Common myeloid progenitor, CD34-positive (primary cell): ENCODE measurements around the gene IBA57.

Experiments used
- CTCF ChIA-PET: fragments of 350-600 bp; sonication (Branson Sonifier 250); formaldehyde crosslinking; loops from one replicate; lab custom pipeline; 2021; ENCODE audit warnings: antibody characterized with exemption; lab: Charles Lee
- POLR2A ChIA-PET: fragments of 350-600 bp; sonication (Branson Sonifier 250); formaldehyde crosslinking; loops from one replicate; lab custom pipeline; 2021; ENCODE audit warnings: antibody characterized with exemption; lab: Charles Lee
- DNase-seq, 3 donors: peaks; one replicate each; pipeline versions ENCODE4 v3.0.0 to v3.0.0-alpha.2; 2013
- H3K27ac ChIP-seq, 2 experiments: 1 replicate in 1 of 2; 2 replicates in 1 of 2; pipeline ENCODE4 v1.7.0; 2013; ENCODE audit warnings: inconsistent platforms in 2 of 2, low read length in 2 of 2, mild to moderate bottlenecking in 2 of 2, low read depth in 1 of 2, moderate library complexity in 1 of 2; ENCODE audit not compliant: severe bottlenecking in 2 of 2, insufficient read depth in 1 of 2, poor library complexity in 1 of 2
- H3K27me3 ChIP-seq, 5 experiments: replicated peaks in 2 of 5; 1 replicate in 3 of 5; 2 replicates in 2 of 5; pipeline versions ENCODE4 v1.6.1 to v1.7.0; 2013; ENCODE audit warnings: low read length in 4 of 5, mild to moderate bottlenecking in 2 of 5, moderate library complexity in 2 of 5, inconsistent platforms in 1 of 5; ENCODE audit not compliant: insufficient read depth in 5 of 5, control insufficient read depth in 4 of 5
- H3K36me3 ChIP-seq, 4 experiments: 1 replicate in 2 of 4; 2 replicates in 2 of 4; pipeline versions ENCODE4 v1.6.1 to v1.7.0; 2013; ENCODE audit warnings: low read length in 3 of 4, control low read depth in 1 of 4, mild to moderate bottlenecking in 1 of 4; ENCODE audit not compliant: control insufficient read depth in 4 of 4, insufficient read depth in 4 of 4
- H3K4me1 ChIP-seq, 4 experiments: 1 replicate in 3 of 4; 2 replicates in 1 of 4; pipeline versions ENCODE4 v1.6.1 to v1.7.1; 2013; ENCODE audit warnings: low read length in 3 of 4, mild to moderate bottlenecking in 3 of 4, control low read depth in 1 of 4, inconsistent platforms in 1 of 4, moderate library complexity in 1 of 4; ENCODE audit not compliant: control insufficient read depth in 4 of 4, insufficient read depth in 4 of 4; ENCODE audit errors: control extremely low read depth in 1 of 4
- H3K4me3 ChIP-seq, 7 experiments: 1 replicate in 4 of 7; 2 replicates in 3 of 7; pipeline versions ENCODE4 v1.5.1 to v1.7.0; 2013; ENCODE audit warnings: mild to moderate bottlenecking in 7 of 7, low read length in 6 of 7, moderate library complexity in 6 of 7, inconsistent platforms in 2 of 7, low read depth in 2 of 7, control low read depth in 1 of 7; ENCODE audit not compliant: insufficient read depth in 4 of 7, control insufficient read depth in 1 of 7; ENCODE audit errors: extremely low read depth in 1 of 7
- H3K9me3 ChIP-seq, 5 experiments: 1 replicate in 4 of 5; 2 replicates in 1 of 5; pipeline versions ENCODE4 v1.6.1 to v1.7.1; 2013; ENCODE audit warnings: low read length in 4 of 5, mild to moderate bottlenecking in 2 of 5, inconsistent platforms in 1 of 5, low read depth in 1 of 5, moderate library complexity in 1 of 5; ENCODE audit not compliant: control insufficient read depth in 4 of 5, insufficient read depth in 2 of 5; ENCODE audit errors: control extremely low read depth in 1 of 5
- WGBS: methylation state at CpG from one replicate; pipeline ENCODE4 v1.1.5; 2013; ENCODE audit not compliant: insufficient coverage; 5-methylcytosine and 5-hydroxymethylcytosine counted together

IBA57 gene

GRCh38 chr1:228139931-228140723, 25.5 kb upstream of the IBA57 start, which contains the start of gene GUK1:
Gene GUK1 (plus strand): TSS chr1:228140279. CDS start chr1:228140303, 24 bp downstream.
- peak within 1 kb of the TSS; percentile 74 to 97 (median 90) for H3K4me3 ChIP-seq
- no peaks in the 10 kb centered on the region for H3K9me3 ChIP-seq
- ChIA-PET CTCF (interaction anchor here (12.8 kb wide), 1 partner anchor 25 kb away, joined by 136 read pairs; the partner anchor contains the start of gene IBA57), POLR2A (interaction anchor here (0.7 to 1.4 kb wide), 3 partner anchors 17 to 33 kb away, joined by 3 to 10 read pairs (median 4); partner anchors contain the start of gene IBA57)
- H3K4me1 ChIP-seq = peaks cover 4 to 45% (median 41%) of the 10 kb centered on the region in 4 experiments
- peak within 1 kb of the TSS; percentile 89 to 95 for H3K27ac ChIP-seq
- H3K27me3 ChIP-seq = peaks cover 0 to 2% (median 0%) of the 10 kb centered on the region in 5 experiments
- WGBS = 0% methylated on average over 94 of the region's 95 CpGs
- H3K36me3 ChIP-seq = peaks cover 2 to 8% (median 3%) of the 10 kb centered on the region in 4 experiments
- peak; percentile 100 for DNase-seq

DNA sequence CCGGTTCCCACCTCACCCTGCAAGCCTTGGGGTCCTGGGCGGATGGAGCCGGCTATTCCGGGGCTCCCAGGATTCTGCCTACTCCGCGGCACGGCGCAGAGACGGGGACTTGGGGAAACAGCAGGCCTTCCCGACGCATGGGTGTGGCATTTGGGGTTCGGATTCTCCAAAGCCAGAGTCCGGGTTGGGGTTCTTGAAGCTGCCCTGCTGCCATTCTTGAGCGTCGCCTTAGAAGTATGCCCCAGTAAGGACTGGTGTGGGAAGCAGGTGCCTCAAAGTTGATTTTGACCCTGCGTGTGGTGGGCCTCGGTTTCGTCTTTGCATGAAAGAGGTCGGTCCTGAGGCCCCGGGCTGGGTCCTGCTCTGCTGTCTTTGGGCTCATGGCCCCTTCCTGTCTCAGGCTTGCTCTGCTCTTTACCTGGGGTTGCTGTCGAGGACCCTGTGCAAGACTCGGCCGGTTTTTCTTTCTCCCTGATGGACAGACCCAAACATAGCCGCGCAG, 24.8 kb upstream of the IBA57 start:
- ChIA-PET POLR2A (interaction anchor here (1.1 to 1.4 kb wide), 2 partner anchors 16 to 24 kb away, joined by 4 to 10 read pairs; partner anchors contain the start of gene IBA57), CTCF (interaction anchor here (12.8 kb wide), 1 partner anchor 25 kb away, joined by 136 read pairs; the partner anchor contains the start of gene IBA57)
- H3K4me3 ChIP-seq = peak overlapping the region; percentile 62 to 97 (median 90)
- H3K4me1 ChIP-seq = peaks cover 4 to 45% (median 40%) of the 10 kb centered on the region in 4 experiments
- H3K36me3 ChIP-seq = peaks cover 2 to 13% (median 6%) of the 10 kb centered on the region in 4 experiments
- H3K9me3 ChIP-seq = no peaks in the 10 kb centered on the region
- H3K27me3 ChIP-seq = peaks cover 0 to 2% (median 0%) of the 10 kb centered on the region in 5 experiments
- DNase-seq = no peak
- WGBS = 10% methylated on average over 25 of the region's 25 CpGs
- H3K27ac ChIP-seq = peak overlapping the region; percentile 89 to 95

GRCh38 chr1:228141226-228142044, 24.2 kb upstream of the IBA57 start:
- ChIA-PET CTCF (no interaction called here), POLR2A (interaction anchor here (1.4 kb wide), 1 partner anchor 23 kb away, joined by 10 read pairs; the partner anchor contains the start of gene IBA57)
- Histone ChIP-seq H3K4me3 (peak overlapping the region; percentile 62 to 97 (median 90)), H3K27ac (peak overlapping the region; percentile 89 to 95), H3K4me1 (peaks cover 4 to 45% (median 38%) of the 10 kb centered on the region in 4 experiments), H3K27me3 (peaks cover 0 to 2% (median 0%) of the 10 kb centered on the region in 5 experiments), H3K9me3 (no peaks in the 10 kb centered on the region), H3K36me3 (peaks cover 2 to 19% (median 11%) of the 10 kb centered on the region in 4 experiments)
- 55% methylated on average over 19 of the region's 27 CpGs for WGBS
- DNase-seq = no peak

GRCh38 chr1:228142155-228142691, 23.4 kb upstream of the IBA57 start:
- ChIA-PET CTCF (interaction anchor here (0.7 to 1.6 kb wide), 4 partner anchors 12 to 26 kb away, joined by 3 to 9 read pairs (median 5); partner anchors contain the start of gene IBA57), POLR2A (no interaction called here)
- Histone ChIP-seq H3K9me3 (no peaks in the 10 kb centered on the region), H3K36me3 (peaks cover 2 to 27% (median 18%) of the 10 kb centered on the region in 4 experiments), H3K4me1 (peaks cover 4 to 45% (median 38%) of the 10 kb centered on the region in 4 experiments), H3K27ac (peak overlapping the region in 1 of 2 experiments; percentile 95), H3K27me3 (peaks cover 0 to under 1% (median 0%) of the 10 kb centered on the region in 5 experiments), H3K4me3 (peak overlapping the region in 3 of 7 experiments; percentile 1 to 97 (median 95))
- no peak for DNase-seq
- WGBS = 89% methylated on average over 15 of the region's 16 CpGs

- ChIA-PET CTCF (interaction anchor here (0.7 to 1.6 kb wide), 6 partner anchors 12 to 37 kb away, joined by 3 to 9 read pairs (median 4); partner anchors contain the start of gene IBA57), POLR2A (no interaction called here)
- H3K4me3 ChIP-seq = peak overlapping the region in 1 of 7 experiments; percentile 13
- H3K4me1 ChIP-seq = peaks cover 4 to 45% (median 38%) of the 10 kb centered on the region in 4 experiments
- H3K27me3 ChIP-seq = no peaks in the 10 kb centered on the region
- no peaks in the 10 kb centered on the region for H3K9me3 ChIP-seq
- peaks cover 4 to 32% (median 20%) of the 10 kb centered on the region in 4 experiments for H3K36me3 ChIP-seq
- no peak overlapping the region for H3K27ac ChIP-seq
- no peak for DNase-seq
- WGBS = 98% methylated on average over 8 of the region's 11 CpGs
Observed at GRCh38 chr1:228142701-228143136, 22.9 kb upstream of the IBA57 start.
